HUES6 (cell line): ENCODE data around the gene CHCHD6.

Source experiments
- H3K27ac ChIP-seq: 2 replicates; pipeline ENCODE4 v1.7.0; 2013; ENCODE audit warnings: low read depth, mild to moderate bottlenecking, low read length, inconsistent platforms
- H3K27me3 ChIP-seq: 2 replicates; pipeline ENCODE4 v1.6.1; 2013; ENCODE audit warnings: low read length; ENCODE audit not compliant: control insufficient read depth, insufficient read depth
- H3K36me3 ChIP-seq: 2 replicates; pipeline ENCODE4 v1.6.1; 2013; ENCODE audit warnings: low read length; ENCODE audit not compliant: control insufficient read depth, insufficient read depth
- H3K4me1 ChIP-seq: 2 replicates; pipeline ENCODE4 v1.6.1; 2013; ENCODE audit warnings: low read length; ENCODE audit not compliant: control insufficient read depth, insufficient read depth
- H3K4me3 ChIP-seq: 2 replicates; pipeline ENCODE4 v1.5.1; 2013; ENCODE audit warnings: low read depth, low read length
- H3K9ac ChIP-seq: one replicate; pipeline ENCODE4 v1.6.1; 2013; ENCODE audit warnings: mild to moderate bottlenecking, low read length
- H3K9me3 ChIP-seq: 2 replicates; pipeline ENCODE4 v1.6.1; 2013; ENCODE audit warnings: low read depth, low read length; ENCODE audit not compliant: control insufficient read depth, insufficient read depth

Gene CHCHD6

DNA sequence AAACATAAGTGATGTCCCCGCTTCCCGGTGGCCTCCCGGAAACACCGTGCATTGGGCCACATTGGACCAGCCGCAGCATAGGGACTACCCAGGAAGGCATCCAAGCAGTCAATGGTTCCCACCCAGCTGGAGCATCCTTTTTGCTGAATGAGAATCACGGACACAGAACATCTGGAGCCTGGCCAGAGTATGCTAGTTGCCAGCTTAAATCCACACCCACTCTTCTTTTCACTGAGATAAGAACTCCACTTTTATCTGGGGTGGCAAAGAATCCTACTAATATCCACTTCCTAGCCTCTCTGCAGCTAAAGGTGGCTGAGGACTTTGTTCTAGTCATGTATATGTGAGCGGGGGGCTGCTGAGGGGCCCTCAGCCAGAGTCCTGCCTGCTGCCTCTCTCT is 183.6 kb downstream of the CHCHD6 start:
- no peaks in the 10 kb centered on the region for H3K36me3 ChIP-seq
- H3K4me1 ChIP-seq = no peaks in the 10 kb centered on the region
- H3K9me3 ChIP-seq = no peaks in the 10 kb centered on the region
- no peak overlapping the region for H3K27ac ChIP-seq
- no peaks in the 10 kb centered on the region for H3K27me3 ChIP-seq
- no peak overlapping the region for H3K9ac ChIP-seq
- H3K4me3 ChIP-seq = no peak overlapping the region

DNA sequence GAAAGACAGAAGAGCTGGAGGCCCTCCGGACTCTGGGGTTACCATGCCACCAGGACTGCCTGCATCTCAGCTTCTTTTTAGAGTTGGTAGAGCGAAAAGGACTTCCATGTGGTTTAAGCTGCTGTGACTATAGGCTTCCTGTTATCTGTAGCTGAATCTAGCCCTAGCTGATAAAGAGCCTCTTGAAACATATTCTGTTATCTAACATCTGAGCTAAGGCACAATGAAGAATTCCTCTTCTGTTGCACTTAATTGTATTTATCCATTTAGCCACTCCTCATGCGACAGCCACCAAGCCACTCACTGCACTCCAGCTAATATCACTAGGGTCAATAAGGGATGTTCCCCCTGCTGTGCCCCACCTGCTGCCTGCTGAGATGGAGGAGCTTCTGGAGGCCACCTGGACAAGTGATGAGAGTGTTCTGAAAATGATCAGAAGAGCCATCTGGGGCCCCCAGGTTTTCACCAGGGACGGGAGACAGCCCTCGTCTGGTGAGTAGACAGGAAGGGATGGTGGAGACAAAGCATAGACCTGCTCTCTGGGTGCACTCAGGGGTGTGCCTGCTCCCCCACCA is 184.2 kb downstream of the CHCHD6 start:
- Histone ChIP-seq H3K4me3 (no peak overlapping the region), H3K27me3 (no peaks in the 10 kb centered on the region), H3K36me3 (no peaks in the 10 kb centered on the region), H3K9me3 (no peaks in the 10 kb centered on the region), H3K9ac (no peak overlapping the region), H3K4me1 (no peaks in the 10 kb centered on the region), H3K27ac (no peak overlapping the region)

DNA sequence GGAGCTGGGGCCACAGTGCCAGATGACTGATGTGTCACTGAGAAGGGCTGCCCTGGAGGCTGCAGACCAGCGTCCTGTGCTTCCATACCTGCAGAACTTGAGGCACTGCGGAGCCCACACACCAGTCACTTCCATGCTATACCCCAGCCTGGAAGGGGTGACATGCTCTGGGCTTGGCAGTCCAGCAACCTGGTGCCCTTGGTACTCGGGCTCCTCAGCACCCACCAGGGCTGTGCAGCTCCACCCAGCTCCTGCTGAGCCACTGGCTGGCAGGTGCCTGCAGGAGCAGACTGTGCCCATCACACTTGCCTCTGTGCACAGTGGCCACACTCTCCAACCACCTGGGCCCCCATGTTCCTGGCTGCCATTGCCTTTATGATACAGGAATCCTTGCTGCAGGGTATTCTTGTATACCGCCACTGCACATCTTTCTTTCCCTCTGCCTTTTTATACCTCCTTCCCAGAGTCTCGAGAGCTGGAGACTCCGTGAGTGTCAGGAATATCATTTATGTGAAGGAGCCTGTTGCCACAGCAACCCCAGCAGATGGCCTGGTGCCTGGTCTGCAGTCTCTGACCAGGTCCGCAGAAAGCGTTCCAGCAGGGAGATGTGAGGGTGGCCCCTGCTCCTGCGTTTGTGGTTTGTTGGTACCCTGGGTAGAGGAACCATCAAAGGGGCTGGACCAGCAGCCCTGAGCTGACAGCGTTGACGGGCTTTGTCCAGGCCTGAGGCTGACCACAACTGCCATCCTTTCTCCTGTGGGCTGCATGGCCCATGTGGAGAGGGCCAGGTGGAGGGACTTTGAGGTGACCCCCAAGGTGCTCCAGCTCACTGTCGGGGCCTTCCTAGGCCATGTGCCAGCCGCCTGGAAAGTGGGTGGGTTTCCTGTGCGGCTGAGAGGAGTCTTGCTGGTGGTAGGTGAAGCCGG is 185.5 kb downstream of the CHCHD6 start:
- H3K9me3 ChIP-seq = no peaks in the 10 kb centered on the region
- no peaks in the 10 kb centered on the region for H3K27me3 ChIP-seq
- H3K4me3 ChIP-seq = no peak overlapping the region
- no peak overlapping the region for H3K9ac ChIP-seq
- H3K27ac ChIP-seq = no peak overlapping the region
- H3K4me1 ChIP-seq = no peaks in the 10 kb centered on the region
- H3K36me3 ChIP-seq = no peaks in the 10 kb centered on the region

DNA sequence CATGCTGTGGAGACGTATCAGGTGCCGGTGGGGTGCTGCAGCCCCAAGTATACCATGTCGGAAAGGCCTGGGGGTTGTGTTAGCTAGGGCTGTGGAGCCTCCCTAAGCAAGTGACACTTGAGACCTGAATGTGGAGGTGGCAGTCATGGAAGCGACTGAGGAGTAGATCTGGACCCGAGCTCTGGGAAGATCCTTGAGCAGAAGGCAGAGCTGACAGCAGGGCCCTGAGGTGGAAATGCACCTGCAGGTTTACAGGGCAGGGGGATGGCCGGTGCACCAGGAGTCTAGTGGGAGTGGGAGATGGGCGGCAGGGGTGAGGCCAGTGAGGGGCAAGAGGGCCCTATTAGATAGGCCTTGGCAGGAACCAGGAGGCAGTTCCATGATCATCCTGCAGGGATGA is 187.1 kb downstream of the CHCHD6 start:
- Histone ChIP-seq H3K4me1 (peaks cover 10% of the 10 kb centered on the region), H3K9me3 (no peaks in the 10 kb centered on the region), H3K27ac (no peak overlapping the region), H3K4me3 (no peak overlapping the region), H3K9ac (no peak overlapping the region), H3K36me3 (no peaks in the 10 kb centered on the region), H3K27me3 (no peaks in the 10 kb centered on the region)

DNA sequence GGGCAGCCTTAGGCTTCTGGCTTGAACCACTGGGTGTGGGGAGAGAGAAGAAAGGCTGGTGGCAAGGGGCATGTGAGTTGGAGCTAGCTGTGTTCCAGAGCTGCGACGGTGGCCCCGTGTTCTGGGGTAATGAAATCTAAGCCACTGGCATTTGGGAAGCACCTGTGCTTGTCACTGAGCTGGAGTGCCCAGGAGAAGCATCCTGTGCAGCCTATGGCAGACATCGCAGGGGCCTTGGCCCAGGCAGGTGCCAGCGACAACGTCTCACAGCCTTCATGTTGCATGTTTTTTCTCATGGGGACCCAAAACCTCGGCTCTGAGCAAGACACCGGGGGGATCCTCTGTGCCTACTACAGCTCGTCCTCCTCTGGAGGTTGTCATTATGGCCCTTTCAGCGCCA is 187.8 kb downstream of the CHCHD6 start:
- Histone ChIP-seq H3K4me3 (no peak overlapping the region), H3K4me1 (peaks cover 10% of the 10 kb centered on the region), H3K27ac (no peak overlapping the region), H3K36me3 (no peaks in the 10 kb centered on the region), H3K27me3 (no peaks in the 10 kb centered on the region), H3K9ac (no peak overlapping the region), H3K9me3 (no peaks in the 10 kb centered on the region)

DNA sequence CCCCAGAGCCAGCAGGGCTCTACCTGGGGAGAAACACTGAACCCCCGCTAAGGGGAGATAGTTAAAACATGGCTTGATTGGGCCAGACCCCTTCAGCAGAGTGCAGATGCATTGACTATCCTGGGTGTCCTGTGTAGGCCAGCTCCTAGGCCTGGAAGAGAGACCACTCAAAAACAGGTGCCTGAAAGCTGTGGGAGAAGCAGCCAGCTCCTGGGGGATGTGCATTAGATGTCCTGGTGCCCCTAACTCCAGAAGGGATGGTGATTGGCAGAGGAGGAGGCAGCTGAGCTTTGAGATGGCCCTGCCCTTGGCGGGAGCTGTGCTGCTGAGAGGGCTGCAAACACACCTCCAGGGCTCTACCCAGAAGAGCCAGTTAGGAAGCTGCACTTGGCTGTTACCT is 189.6 kb downstream of the CHCHD6 start:
- no peak overlapping the region for H3K9ac ChIP-seq
- H3K27ac ChIP-seq = no peak overlapping the region
- H3K4me1 ChIP-seq = peaks cover 10% of the 10 kb centered on the region
- no peaks in the 10 kb centered on the region for H3K36me3 ChIP-seq
- no peak overlapping the region for H3K4me3 ChIP-seq
- no peaks in the 10 kb centered on the region for H3K9me3 ChIP-seq
- no peaks in the 10 kb centered on the region for H3K27me3 ChIP-seq

DNA sequence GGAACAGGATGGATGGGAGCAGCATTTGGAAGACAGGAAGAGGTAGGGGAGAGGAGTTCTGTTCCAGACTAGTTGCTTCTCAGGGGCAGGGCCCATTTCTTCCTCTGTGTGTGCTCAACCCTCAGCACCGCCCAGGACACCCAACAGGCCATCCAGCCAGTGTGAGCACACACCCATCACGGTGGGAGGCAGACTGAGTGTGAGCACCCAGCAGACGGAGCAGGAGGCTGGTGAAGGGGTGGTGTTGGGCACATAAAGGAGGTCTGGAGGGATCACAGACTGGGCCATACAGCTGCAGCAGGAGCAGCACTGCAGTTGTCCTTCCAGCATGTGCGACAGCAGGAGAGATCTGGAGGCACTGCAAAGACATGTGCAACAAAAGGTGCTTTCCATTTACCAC is 190.4 kb downstream of the CHCHD6 start:
- Histone ChIP-seq H3K9ac (no peak overlapping the region), H3K27me3 (no peaks in the 10 kb centered on the region), H3K36me3 (no peaks in the 10 kb centered on the region), H3K9me3 (no peaks in the 10 kb centered on the region), H3K4me3 (no peak overlapping the region), H3K27ac (no peak overlapping the region), H3K4me1 (peaks cover 10% of the 10 kb centered on the region)

DNA sequence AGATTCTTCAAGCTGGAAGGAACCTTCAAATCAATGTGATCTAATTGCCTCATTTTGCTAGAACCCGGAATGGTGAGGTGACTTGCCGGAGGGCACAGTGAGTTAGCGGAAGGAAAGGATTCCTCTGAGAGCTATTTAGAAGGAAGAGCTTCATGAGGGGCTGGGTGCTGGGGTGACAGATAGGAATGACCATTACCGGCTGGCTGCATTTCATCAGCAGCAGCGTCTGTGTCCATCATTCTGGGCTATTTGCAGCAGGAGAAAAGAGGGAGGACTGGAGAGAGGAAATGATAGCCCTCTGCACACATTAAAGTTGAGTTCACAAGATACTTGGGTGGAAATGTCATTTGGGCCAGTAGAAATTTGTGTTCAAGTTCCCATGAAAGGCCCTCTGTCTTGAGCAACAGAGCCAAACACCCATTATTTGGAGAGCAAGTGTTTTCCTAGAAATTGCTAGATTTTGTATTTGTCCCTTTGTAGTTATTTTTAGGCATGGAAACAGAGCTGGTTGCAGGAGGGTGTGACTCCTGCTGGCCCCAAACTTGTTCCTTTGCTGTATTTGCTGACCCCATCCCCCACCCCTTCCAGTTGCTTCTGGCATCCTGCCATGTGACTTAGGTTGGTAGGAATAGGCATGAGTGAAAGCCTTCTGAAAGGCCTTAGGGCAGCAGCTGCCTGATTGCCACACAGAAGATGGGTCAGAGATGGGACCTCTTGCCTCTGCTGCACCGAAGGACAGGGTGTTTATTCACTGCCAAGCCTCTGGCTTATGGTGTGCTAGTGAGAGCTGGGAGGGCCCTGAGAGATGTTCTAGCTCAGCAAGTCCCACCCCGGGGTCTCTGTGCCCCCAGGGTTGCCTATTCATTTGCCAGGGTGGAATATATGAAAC is 191.4 kb downstream of the CHCHD6 start:
- Histone ChIP-seq H3K27ac (no peak overlapping the region), H3K36me3 (no peaks in the 10 kb centered on the region), H3K4me1 (peaks cover 10% of the 10 kb centered on the region)

DNA sequence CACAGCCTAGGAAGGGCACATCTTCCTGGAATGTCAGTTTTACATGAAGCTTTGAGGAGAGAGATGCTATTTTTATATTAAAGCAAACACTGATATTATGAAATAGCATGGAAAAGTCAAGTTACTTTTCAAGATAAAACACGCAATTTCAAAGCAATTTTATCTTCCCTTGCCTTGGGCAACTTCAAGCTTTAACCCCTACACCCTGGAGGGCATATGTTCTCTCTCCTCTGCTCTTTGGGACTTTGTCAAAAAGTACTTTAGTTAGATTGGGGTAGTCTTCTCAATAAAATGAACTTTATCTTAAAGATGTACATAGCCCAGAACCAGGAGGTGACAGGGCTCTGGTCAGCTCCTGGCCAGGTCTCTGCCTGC is 192.0 kb downstream of the CHCHD6 start:
- no peaks in the 10 kb centered on the region for H3K36me3 ChIP-seq
- no peak overlapping the region for H3K27ac ChIP-seq

More for the DNA sequence above, 191.4 kb downstream of the CHCHD6 start:
- H3K4me3 ChIP-seq = no peak overlapping the region
- H3K9ac ChIP-seq = no peak overlapping the region
- no peaks in the 10 kb centered on the region for H3K9me3 ChIP-seq
- no peaks in the 10 kb centered on the region for H3K27me3 ChIP-seq

DNA sequence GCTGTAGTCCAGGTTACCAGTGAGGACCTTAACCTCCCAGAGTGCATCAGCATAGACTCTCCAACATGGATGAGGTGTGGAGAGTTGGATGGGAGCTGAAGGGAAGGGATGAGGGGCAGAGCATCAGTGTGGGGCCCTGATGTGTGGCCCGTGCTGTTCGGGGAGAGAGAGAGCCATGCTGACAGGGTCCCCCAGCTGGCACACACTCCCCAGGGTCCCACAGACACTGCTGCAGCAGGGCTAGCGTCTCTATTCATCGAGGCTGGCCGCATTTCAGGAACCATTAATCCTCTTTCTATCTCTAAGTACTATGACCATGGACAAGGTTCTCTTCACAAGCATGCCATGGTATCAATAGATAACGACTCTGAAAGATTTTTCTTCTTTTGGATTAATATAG is 192.9 kb downstream of the CHCHD6 start:
- Histone ChIP-seq H3K9ac (no peak overlapping the region), H3K9me3 (no peaks in the 10 kb centered on the region), H3K4me3 (no peak overlapping the region), H3K4me1 (peaks cover 10% of the 10 kb centered on the region), H3K27me3 (no peaks in the 10 kb centered on the region), H3K36me3 (no peaks in the 10 kb centered on the region), H3K27ac (no peak overlapping the region)

More for the DNA sequence above, 192.0 kb downstream of the CHCHD6 start:
- Histone ChIP-seq H3K9me3 (no peaks in the 10 kb centered on the region), H3K27me3 (no peaks in the 10 kb centered on the region), H3K4me1 (peaks cover 10% of the 10 kb centered on the region), H3K4me3 (no peak overlapping the region), H3K9ac (no peak overlapping the region)

DNA sequence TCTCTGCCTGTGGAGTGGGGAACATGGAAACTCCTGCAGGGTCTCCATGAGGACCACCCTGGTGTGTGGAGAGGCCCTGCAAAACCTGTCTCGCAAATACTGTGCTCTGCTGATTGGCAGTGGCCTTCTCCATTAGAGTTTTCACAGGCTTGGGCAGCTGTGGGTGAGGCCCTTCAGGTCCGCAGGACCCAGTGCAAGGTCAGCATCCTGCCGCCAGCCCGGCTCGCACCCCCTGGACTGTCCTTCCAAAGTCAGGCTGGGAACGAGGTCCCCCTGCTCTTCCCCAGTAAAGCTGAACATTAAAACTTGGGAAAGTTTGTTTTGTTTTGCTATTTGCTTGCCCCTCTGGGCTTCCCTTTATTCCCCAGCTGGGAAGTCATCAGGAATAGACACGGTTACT is 193.9 kb downstream of the CHCHD6 start:
- H3K9me3 ChIP-seq = no peaks in the 10 kb centered on the region
- H3K36me3 ChIP-seq = no peaks in the 10 kb centered on the region
- no peak overlapping the region for H3K27ac ChIP-seq
- no peak overlapping the region for H3K9ac ChIP-seq
- peaks cover 10% of the 10 kb centered on the region for H3K4me1 ChIP-seq
- no peaks in the 10 kb centered on the region for H3K27me3 ChIP-seq
- no peak overlapping the region for H3K4me3 ChIP-seq
